B cell (primary cell): Measurements from ENCODE around the gene GON4L.
"Not testable (repeated sequence)": the region's sequence is repeated elsewhere in the genome, so short reads cannot be mapped to it uniquely, and the experiment has no call there.

Experiments used
- CTCF ChIP-seq: fragments of 200-600 bp; IDR thresholded peaks from one replicate; pipeline ENCODE4 v1.8.0; 2022; ENCODE audit warnings: antibody characterized with exemption, mild to moderate bottlenecking
- EZH2 ChIP-seq: IDR thresholded peaks from 2 replicates; pipeline ENCODE4 v1.6.1; 2012; ENCODE audit warnings: borderline replicate concordance, low read depth, mild to moderate bottlenecking, moderate library complexity, low read length; ENCODE audit not compliant: insufficient read depth, poor library complexity, severe bottlenecking

- TF ChIP-seq CTCF, EZH2: not testable (repeated sequence)
Observed at GRCh38 chr1:155711457-155711856, 145.6 kb downstream of the GON4L start.
